Fibroblast of skin of back (primary cell): ENCODE data around the gene ACOX2.

Experiments
- DNase-seq: peaks from one replicate; pipeline ENCODE4 v3.0.0-alpha.2; 2013

The ACOX2 gene

GRCh38 chr3:58502872-58503271, 34.1 kb downstream of the ACOX2 start:
- DNase-seq, result no peak

GRCh38 chr3:58497097-58497496, 39.9 kb downstream of the ACOX2 start:
- DNase-seq, result no peak

DNA sequence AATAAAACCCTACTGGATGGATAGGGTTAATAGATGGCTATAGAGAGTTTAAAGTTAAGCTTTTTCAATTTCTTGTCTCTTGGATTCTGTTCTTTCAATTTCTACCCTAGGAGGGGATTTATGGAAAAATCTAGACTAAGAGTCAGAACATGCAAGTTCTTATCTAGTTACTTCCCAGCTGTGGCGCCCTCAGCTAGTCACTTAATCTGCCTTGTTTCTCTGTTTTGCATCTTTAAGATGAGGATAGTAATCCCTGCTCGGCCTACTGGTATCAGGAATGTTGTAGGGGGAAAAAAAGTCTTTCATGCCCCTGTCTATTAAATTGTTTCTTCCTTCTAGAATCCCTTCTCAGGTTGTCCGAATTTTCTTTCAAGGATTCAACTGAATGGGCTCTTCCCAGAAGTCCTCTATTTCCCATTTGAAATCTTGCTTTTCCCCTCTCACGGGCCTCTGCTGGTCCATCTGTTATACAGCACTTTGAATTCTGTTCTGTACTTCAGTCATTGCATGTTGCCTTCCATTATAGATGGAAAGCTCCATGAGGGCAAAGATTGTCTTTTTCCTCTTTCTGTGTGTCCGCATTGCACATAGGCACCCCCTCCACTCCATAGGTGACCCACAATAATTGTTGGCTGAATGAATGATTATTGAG, 40.7 kb downstream of the ACOX2 start:
- no peak for DNase-seq

- no peak for DNase-seq
Observed at GRCh38 chr3:58495101-58495500, 41.9 kb downstream of the ACOX2 start.

DNA sequence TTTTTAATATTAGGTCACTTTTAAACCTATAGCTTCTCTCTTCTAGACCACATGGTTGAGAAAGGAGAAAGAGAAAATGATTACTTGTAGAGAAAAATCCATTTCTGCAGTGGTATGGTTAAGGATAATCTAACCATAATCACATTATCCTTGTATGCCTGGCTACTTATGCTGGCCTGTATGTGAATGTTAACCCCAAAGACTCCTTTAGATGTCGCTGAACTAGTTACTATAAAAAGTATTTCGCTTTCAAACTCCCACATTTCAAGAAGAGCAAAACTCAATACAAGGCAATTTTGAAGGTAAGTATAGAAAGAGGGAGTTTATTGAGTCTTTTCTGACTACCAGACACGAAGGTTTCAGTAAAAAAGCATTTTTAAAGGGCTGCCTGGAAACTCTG, 42.9 kb downstream of the ACOX2 start:
- DNase-seq, result no peak

- no peak for DNase-seq
Observed at GRCh38 chr3:58492494-58492905, 44.5 kb downstream of the ACOX2 start.

DNA sequence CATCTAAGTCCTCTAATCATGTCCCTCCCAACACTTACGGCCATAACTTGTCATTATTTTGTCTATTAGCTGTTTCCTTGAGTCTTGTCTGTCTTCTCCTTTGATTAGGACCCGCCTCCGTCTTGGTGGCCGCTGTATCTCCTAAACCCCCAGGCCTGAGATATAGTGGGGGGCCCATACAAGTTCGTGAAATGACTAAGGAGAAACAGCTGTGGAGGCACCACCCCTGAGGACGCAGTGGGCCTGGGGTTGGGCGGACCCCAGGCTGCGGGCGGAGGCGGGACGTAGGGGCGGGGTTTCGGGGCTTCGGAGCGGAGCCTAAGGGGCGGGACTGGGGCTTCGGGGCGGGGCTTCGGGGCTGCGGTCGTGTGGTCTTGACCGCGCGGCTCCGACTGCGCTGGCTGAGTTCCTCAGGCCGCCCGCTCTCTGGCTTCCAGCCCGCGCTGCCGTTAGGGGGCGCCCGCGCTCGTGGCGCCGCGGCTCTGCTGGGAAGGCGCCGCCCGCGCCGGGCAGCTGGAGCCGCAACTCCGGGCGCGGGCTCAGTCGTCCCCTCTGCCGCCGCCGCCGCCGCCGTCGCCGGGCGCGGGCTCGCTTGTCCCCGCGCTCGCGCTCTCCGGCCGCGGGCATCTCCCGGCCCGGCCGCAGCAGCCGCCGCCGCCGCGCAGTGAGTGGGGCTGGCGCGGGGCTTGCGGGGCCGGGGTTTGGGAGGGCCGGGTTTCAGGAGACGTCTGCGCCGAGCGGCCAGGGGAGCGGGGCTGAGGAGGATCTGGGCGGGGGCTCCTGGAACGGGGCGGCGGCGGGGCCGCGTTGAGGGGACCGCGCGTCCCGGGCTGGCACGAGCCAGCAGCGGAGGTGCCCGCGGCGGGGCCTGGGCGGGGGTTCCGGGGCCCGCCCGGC, 45.2 kb downstream of the ACOX2 start, which contains the start of gene KCTD6:
KCTD6 (plus strand) TSS at position 591 of the 897 bp plus-strand sequence. CDS start 6,660 bp downstream, outside the sequence.
- peak; percentile 92 for DNase-seq

DNA sequence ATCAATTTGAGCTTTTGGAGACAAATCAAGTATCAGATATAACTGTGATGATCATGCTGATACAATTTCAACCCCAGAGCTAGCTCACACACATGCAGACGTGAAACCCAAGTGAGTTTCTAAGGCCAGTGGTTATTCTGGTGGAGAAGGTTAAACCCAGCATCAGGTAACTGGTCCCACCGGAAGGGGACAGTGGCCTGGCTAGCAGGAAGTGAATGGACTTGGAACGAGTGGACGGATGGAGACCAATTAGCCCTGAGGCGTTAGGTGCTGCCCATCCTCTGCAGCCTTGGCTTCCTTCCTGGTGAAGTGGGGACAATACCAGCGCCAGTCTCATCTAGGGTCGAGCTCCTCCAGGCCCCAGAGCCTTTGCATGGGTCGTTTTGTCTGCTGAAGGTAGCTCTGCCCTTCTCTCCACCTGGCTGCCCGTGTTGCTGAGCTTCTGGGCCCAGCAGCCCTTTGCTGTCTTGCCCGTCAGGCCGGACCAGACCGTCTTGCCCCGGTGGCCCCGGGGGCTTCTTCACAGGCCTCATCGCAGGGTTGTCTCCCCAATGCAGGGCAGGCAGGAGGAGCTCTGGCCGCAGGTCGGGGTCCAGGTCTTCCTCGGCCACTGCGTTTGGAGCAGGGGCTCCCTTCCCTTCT, 46.0 kb downstream of the ACOX2 start:
- no peak for DNase-seq

GRCh38 chr3:58488967-58489366, 48.0 kb downstream of the ACOX2 start:
- no peak for DNase-seq

DNA sequence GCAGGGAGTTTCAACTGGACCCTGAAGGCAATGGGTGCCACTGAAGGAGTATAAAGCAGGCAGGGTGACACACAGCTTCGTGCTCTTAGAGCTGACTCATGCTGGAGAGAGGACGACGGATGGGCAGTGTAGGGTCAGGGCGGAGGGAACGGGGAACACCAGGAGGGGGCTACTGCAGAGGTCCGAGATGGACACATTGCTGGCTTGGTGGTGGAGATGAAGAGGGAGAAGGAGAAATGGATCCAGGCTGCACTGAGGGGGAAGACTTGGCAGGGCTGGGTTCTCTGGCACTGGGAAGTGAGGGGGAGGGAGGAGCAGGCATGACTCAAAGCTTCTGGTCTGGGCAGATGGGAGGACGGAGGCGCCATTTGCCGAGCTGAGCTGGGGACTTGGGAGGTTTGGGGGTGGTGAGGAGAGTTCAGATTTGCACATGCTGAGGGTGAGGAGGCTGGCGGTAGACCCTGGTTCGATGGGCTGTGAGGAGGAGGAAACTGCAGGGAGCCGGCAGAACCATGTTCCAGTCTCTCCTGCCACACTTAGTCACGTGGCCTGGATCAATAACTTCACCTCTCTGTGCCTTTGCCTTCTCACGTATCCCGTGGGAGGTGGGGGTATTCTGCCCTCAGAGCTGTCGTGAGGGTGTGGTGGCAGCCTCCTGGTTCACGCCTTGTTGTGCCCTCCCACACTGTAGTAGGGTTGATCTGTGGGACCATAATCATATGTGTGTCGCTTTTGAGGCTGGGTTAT, 49.7 kb downstream of the ACOX2 start:
- peak; percentile 70 for DNase-seq

GRCh38 chr3:58485801-58486435, 51.1 kb downstream of the ACOX2 start:
- no peak for DNase-seq

DNA sequence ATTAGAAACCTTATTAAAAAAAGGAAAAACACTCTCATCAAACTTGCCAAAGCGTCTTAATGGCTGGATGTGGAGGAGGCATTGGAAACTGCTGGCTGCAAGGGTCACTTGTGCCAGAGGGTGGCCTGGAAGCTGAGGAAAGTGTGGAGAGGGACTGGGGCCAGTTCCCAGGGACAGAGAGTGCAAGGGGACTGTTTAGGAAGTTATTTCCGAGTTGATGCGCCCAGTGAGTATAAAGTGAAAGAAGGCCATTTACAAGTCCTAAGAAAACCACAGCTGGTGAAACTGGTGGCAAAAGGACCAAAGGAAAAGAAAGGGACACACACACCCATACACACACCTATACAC, 52.3 kb downstream of the ACOX2 start:
- no peak for DNase-seq

DNA sequence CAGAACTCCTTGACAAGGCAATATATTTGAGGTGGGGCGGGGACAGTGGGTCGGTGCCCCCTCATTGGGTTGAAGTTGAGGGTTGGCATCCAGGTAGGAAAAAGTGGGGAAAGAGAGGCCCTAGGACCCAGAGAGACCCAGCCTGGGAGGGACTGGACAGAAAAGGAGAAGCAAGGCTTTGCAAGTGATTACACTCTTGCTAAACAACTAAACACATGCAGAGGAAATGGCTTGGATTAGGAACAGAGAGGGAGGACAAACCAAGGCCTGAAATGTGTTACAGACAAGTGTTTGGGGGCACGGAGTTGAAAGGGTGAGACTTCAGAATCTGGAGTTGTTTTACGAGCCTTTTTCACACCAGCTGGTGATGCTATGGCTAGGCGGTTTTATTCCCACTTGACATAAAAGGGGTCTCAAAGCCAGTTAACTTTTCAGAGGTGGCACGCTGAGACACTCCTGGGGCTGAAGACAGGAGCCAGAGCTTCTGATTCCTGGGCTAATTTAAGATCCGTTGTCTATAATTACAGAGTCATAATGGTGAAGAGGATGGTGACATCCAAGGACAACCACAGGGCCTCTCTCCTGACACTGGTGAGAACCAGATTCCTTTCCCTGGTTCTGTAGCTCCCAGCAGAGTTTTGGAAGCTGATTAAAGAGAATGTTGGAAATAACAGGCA, 52.8 kb downstream of the ACOX2 start:
- DNase-seq, result no peak

- peak; percentile 19 for DNase-seq
Observed at GRCh38 chr3:58482917-58483636, 53.9 kb downstream of the ACOX2 start.

DNA sequence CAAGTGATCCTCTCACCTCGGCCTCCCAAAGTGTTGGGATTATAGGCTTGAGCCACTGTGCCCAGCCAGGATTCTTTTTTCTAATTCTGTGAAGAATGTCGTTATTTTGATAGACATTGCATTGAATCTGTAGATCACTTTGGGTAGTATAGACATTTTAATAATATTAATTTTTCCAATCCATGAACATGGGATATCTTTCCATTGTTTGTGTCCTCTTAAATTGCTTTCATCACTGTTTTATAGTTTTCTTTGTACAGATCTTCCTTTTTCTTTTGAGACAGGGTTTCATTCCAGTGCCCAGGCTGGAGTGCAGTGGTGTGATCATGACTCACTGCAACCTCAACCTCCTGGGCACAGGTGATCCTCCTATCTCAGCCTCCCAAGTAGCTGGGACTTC, 56.7 kb downstream of the ACOX2 start:
- no peak for DNase-seq

GRCh38 chr3:58478781-58479180, 58.2 kb downstream of the ACOX2 start:
- DNase-seq, result no peak

DNA sequence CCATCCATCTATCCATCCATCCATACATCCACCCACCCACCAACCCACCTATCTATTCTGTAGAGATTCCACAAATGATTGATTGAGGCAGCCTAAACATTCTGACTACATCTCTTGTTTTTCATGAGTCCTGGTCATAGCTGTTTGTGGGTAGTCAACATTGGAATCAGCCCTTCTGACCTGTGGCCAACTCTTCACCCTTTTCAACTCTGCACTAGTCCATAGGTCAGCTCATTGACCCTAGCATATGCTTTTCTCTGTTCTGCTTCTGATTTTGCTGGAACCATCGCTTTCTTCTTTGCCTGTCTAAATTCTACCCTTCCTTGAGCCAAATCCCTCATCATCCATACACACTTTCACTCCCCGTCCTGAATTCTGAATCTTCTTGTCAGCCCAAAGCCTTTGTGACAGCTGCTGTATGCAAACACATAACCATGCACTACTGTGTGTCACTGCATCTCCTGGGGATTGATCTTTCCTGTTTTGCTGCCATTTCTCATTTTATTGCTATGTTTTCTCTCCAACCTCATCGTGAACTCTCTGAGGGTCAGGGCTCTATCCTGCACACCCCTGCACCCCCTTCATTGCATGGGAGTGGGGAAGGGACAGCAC, 61.9 kb downstream of the ACOX2 start:
- peak; percentile 24 for DNase-seq

DNA sequence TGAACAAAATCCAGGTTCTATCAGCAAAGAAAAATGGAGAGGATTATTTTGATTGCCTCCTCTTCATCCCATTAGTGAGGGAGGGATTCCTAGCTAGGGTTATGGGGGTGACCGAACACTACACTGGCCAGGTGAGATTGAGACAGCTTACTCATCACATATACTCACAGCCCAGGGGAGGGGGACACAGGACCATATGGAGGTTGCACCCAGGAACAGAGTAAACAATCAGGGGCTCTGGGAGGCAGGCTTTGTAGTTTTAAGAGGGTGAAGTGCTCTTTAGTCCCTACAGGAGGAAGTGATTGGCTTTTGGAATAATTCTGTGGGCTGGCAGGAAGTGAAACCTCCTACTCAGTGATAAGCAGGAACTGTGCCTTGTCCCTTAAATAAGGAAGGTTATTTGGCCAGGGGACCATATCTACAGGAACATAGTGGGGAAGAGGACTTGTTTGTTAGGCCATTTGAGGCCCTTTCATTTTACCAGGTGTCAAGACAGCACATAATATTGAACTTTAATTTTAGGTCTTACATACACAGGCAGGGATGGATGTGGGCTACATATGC, 62.6 kb downstream of the ACOX2 start:
- DNase-seq, result no peak

DNA sequence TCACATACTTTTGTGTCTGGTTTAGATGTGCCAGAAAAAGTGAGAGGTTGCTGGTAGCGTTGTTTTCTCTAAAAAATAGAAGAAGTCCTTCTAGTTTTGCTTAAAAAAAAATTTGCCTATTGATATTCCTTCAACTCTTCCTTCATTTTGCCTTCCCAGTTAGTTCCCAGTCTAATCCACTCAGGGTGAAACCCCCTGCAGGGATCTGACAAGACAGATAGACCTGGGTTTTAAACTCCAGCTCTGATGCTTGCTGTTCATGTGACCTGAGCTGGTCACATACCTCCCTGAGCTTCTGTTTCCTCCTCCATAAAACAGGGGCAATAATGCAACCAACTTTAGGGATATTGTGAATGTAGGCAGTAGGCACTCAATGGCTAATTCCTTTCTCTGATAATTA, 63.7 kb downstream of the ACOX2 start:
- no peak for DNase-seq
